T-helper 22 cell (primary cell): ENCODE data around the gene WFS1.

Source experiments
- DNase-seq: peaks from one replicate; pipeline ENCODE4 v3.0.0-alpha.2; 2020; ENCODE audit warnings: low read depth

WFS1 gene

DNA sequence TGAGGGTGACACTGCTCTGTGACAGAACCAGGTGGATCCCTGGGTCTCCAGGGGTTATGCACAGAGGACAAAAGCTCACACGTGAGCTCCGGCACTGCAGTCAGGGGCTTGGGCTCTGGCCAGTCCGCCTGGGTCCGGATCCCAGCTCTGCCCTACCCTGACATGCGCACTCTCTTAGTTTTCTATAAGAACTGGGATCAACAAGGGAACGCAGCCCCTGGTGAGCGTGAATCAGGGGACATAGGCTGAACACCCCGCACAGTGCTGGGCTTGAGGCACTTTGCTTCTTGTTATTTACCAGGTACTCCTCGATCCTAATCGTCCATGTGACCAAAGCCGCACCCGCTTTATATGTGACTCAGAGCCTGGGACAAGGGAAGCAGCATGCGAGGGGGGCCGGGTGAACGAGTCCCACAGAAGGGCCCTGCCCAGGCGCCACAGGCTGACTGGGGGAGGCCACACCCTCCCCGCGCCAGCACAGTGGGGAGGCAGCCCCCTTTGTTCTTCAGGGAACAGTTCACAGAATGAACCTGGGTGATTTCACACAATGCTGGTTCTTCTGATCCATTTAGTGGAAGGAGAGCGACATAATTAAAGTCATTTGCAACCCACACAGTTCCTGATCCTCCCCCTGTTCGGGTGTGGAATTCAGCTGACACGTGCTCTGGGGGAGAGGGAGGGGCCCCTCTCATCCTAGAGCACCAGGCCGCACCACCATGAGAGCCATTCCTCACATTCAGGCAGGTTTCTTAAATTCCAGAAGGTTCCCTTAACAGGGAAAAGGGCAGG is 55.5 kb downstream of the WFS1 start:
- no peak for DNase-seq

DNA sequence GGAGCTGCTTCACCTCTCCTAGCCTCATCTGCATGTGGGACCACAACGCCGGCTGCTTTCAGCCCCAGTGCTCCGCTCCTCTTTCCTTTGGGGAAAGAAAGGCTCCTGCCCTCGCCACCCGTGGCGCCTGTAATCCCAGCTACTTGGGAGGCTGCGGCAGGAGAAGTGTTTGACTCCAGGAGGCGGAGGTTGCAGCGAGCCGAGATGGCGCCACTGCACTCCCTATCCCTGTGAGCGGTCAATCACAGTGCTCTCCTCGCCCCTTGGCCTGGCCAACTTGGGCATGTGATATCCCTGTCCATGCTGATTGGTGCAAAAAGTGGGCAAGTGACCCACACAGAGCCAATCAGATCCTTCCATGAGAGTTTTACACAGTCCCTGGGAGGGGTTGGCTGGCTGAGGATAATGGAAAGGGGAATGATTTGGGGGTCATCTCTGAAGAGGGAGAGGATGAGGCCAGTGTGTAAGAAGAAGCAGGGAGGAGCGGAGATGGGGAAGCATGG is 56.2 kb downstream of the WFS1 start:
- no peak for DNase-seq

DNA sequence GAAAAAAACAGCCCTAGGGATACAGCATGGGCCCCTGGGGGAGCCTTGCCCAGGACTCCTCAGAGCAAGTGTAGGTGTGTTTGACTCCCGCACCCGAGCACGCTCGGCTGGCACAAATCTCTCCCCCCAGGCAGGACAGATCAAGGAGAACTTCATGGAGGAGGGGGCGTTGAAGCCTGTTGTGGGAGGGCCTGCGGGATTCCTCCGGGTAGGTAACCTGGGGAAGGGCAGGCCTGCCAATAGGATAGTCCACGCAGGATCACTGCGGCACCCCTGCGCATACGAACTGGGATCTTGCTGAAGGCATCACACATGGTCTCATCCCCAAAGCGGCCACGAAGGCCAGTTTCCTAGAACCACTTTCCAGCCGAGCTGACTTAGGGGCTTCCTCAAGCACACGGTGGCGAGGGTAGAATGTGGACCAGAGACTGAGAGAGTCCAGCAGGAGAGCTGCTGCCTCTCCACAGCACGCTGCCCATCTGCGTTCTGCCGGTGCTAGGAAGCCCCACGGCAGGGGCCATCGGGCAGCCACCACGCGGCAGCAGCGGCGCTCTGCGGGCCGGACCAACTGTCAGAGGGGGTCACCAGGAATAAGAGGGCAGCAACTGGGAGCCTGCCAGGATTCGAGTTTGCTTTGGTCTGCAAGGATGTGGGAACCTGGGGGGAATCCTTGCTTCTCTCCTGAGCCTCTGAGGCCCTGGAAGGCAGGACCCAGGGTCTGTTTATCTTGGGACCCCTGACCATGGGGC is 56.8 kb downstream of the WFS1 start:
- DNase-seq = no peak

DNA sequence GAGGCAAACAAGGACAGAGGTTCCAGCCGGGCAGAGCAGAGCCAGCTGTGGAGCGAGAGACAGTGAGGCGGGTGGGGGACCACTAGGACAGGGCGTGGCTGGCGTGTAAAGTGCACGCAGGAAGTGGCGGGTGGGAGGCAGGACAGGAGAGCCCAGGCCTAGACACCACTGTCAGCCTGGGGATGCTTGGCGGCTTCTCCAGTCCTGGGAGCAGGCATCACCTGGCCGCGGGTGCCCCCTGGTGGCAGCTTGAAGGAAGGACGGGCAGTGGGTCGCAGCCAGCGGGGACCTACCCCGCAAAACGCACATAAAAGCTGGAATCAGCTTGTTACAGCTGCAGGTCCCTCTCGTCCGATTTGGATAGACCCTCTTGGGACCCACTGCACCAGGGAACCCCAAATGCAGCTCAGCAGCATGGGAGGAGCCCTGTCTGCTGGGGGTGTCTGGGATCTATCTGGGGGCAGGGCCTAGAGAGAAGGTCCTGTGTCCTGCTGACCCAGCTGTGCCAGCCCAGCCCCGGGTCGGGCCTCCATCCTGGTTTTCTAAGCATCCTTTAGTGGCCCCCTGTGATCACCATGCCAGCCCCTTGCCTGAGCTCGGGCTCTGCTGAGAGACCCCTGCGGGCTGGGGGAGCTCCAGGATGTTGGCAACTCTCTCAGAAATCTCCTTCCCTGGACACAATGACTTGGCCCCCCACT is 57.7 kb downstream of the WFS1 start:
- DNase-seq = peak; percentile 46

DNA sequence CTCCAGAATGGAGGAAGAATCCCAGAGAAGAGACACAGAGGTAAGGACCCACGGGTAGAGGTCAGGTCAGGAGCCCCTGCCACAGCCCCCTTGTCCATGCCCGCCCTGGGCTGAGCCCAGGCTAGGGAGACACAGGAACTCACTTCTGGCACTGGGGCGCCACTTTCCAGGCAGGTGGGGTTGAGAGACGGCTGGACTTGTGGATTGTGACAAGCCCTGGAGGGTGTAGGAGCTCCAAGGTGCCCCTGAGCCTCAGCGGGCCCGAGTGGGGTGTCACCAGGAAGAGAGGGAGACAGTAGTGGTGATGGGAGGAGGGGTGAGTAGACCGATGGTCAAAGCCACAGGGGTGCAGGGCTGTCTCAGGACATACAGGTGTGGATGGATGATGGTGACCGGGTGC is 58.9 kb downstream of the WFS1 start:
- no peak for DNase-seq

DNA sequence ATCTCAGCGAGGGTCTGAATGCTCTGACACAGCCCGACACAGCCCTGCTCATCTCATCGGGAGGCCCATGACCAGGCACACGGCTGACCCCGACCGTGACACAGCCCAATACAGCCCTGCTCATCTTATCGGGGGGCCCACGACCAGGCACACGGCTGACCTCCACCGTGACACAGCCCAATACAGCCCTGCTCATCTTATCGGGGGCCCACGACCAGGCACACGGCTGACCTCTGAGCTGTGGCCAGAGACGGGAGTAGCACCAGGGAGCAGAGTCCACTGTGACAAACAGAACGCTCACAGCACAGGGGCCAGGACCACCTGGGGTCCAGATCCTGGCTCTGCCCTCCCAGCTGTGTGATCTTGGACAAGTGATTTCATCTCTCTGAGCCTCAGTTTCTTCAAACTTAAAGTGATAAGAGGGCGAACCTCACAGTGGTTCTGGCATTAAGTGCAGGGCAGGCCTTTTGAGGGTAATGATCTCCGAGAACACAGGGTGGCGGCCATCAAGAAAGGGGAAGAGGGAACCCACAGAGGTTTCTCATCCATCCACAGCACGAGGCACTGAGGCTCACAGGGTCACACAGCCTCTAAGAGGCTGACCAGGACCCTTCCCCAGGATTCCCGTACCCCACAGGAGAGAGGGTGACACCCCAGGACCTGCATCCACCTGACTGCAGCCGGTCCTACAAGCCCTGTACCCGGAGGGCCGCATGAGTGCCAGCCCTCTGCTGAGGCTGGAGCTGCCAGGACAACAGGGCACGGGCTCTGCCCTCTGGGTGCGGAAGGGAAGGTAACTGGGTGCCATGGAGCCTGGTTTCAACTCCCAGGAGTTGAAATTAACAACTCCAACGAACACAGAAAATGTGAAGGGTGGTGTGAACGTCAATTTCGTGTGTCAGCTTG is 60.1 kb downstream of the WFS1 start:
- no peak for DNase-seq

DNA sequence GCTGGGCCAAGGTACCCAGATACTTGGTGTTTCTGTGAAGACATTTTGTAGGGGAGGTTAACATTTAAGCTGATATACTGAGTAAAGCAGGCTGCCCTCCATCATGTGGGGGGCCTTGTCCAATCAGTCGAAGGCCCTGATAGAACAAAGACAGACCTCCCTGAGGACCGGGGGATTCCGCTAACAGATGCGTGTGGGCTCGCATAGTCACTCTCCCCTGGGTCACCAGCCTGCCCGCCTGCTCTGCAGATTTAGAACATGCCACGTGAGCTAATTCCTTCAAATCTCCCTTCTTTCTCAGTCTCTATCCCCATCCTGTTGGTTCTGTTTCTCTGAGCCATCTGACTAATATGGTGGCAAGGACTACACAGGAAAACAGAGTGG is 60.7 kb downstream of the WFS1 start:
- DNase-seq = no peak

DNA sequence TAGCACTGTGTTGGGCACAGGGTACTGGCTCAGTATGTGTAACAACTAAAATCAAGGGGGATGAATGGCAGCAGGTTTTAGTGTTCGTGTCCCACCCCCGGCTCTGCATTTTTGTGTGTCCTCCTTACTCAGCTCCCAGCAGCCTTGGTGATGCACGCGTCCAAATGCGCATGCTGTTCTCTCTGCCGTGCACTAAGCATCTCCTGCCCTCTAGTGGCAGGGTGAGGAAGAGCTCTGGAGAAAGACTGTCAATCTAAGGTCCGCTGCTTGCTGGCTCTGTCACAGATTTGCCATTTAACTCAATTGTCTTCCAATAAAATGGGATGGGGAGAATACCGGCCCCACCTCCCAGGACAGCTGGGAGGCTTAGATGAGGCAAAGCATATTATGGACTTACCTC is 61.4 kb downstream of the WFS1 start:
- DNase-seq = no peak

DNA sequence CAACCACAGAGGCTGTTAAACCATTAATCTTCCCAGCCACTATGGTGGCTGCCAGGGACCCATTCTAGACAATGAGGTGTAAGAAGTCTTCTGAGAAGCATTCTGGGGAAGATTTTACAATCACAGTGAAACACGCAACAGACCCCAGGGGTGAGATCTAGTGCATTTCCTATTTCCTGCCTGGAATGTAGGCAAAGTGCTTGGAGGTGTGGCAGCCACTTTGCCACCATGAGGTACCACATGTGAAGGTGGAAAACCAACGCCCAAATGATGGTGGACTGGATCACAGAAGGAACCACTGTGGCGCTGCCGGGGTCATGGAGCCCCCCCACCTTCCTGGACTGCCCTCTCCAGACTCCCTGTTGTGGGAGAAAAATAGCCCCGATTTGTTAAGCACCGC is 61.8 kb downstream of the WFS1 start:
- DNase-seq = no peak

DNA sequence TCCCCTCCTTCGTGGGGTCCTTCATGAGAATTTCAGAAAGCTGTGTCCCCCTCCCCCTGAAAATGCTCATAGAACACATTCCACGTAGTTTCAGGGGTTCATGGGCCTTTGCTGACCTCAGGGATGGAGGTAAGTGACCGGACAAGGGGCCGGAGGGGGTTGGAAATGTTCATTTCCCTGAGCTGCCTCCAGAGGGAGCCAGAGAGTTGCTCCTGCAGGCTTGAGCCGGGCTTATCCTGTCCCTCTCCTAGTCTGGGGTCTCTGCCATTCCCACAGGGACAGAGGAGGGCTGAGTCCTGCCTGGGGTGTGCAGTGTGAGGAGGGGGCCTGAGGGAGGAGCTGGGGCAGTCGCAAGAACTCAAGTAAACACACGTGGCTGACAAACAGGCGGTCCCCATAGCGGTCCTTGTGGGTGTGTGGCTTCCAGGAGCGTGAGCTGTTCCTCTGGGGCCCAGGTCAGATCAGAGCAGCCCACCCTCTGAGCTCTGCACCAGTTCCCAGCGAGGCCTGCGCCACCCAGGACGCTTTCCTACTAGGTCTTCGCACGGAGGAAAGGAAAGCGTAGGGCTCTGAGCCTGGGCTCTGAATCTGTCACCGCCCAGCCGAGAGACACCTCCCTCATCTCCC is 62.5 kb downstream of the WFS1 start:
- DNase-seq = no peak

DNA sequence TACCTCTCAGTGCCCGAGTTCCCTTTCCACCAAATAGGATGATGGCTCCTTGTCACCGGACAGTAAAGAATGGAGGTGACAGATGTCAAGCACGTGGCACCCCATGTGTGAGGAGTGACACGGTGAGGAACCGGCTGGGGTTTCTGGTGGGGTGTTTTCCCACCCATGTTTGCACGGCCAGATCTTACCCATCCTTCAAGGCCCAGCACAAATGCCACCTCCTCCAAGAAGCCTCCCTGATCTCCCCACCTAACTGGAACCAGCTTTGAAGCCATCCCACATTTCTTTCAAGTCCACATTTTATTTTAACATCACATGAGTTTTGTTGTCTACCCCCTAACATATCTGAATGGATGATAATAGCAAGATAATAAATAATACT is 63.0 kb downstream of the WFS1 start:
- no peak for DNase-seq

DNA sequence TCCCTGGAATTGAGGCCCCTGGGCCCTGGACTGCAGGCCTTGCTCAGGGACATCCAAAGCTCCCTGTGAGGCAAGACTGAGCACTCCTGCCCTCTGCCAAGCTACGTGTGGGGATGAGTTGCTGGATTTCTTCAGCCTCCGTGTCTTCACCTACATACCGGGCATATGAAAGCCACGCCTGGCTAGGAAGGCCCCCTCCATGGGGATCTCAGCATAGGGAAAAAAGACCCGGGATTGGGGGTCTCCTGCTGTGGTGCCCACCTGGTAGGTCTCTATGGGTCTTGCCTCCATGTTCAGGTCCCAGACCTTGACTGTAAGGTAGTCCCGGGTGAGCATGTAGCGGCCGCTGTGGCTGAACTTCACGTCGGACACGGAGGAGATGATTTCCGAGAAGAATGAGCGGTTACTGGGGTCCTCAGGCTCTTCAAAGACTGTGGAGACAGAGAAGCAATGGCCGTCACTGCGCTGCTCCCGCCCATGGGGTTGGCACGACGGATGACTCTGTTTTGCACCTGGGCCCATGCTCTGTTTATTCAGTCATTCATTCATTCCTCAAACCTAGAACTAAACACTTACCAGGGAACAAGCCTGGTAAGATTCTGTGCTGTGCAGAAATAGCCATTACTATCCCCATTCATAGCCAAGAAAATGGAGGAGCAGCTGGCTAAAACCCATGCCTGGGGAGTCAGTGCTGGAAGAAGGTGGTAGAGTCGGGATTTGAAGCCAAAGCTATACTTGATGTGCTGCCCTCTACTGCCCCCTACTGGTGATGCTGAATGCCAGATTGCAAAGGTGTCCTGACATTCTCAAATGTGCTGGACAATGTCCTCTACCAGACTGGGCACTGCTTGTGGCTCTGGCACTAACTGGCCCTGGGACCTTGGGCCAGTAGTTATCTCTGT is 63.9 kb downstream of the WFS1 start:
- no peak for DNase-seq

DNA sequence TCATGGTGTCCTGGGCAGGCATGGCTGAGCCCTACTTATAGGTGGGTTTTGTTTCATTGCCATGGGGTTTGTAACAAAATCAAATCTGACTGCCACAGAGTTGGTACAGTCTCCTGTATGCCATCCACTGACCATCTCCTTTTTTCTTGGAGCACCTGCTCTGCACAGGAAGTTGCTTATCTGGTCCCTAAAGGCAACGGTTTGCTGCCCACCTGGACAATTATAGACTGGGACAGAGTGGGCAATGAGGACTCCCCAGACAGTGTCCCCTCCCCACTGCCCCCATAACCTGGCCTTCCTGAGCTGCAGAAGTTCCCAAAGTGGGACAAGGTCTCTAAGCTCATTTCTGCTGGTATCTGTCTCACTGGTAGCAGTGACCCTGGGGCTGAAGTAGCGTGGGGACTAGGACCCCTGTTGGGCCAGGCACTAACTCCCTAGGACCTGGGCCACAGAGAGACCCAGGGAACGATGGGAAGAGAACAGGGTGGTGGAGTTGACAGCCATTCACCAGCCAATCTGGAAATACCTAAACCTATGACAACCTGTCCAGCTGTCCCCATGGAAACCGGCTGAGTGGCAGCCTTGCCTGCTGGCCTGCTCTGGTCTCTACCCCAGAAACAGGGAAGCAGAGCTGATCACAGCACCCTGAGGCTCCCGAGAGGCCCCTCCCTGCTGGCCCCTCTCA is 64.7 kb downstream of the WFS1 start:
- no peak for DNase-seq

DNA sequence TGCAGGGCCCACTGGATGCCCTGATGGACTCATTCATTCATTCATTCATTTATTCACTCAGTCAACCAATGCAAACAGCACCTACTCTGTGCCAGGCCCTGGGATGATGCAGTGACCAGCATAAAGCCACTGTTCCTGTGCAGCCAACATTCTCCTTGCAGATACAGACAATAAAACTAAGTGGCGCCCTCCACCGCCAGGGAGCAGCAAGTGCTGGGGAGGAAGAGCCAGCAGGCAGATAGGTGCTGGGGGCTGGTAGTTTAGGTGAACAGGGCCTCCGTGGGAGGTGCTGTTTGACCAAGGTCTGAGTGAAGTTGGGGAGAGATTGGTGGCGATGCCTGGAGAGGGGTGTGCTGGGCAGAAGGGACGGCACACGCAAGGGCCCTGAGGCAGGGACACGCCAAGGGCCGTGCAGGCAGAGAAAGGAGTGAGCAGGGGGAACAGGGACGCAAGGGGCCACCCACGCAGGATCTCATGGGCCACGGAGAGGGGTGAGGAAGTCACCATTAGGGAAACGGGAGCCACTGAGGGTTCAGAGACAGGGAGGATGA is 65.5 kb downstream of the WFS1 start:
- no peak for DNase-seq

DNA sequence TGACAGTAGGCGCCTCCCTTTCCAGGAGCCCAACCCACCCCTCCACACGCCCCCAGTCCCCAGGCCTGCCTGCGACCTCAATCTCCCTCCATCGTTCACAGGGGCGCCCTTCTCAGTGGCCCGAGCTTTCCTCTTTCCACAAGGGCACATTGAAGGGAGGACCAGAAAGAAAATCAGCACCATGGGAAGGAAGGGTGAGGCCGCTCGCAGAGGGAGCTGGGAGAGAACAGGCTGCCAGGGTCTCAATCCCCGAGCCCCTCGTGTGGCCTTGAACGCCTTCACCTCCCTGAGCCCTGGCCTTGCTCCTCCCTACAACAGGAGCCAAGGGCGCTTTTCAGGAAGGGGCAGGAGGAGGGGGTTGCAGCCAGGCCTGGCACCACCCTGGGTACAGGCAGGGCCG is 66.5 kb downstream of the WFS1 start:
- no peak for DNase-seq

DNA sequence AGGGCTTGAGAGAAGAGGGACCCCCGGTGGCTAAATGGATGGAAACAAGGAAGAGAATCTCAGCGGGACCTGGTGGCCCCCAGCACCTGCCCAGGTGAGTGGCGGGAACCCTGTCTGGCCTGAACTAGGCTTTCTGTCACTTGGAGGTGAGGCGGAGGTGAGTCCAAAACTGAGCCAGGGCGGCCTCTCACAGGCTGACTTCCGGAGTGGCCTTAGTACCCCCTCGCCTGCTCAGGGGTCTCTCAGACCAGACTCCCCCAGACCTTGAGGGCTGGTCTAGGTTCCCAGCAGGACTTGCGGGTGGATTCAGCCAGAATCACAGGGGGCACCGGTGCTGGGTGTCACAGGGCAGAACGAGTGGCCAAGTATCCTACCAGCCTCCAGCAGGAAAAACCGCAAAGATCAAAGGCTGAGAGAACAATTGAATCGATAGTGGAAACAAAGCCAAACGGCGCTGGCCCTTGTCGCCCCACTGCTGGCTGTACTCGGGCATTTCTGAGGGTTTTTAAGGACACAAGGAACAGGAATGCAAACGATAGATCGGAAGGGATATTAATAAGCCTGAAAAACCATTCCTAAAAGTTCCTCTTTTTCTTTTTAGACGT is 67.8 kb downstream of the WFS1 start:
- no peak for DNase-seq

DNA sequence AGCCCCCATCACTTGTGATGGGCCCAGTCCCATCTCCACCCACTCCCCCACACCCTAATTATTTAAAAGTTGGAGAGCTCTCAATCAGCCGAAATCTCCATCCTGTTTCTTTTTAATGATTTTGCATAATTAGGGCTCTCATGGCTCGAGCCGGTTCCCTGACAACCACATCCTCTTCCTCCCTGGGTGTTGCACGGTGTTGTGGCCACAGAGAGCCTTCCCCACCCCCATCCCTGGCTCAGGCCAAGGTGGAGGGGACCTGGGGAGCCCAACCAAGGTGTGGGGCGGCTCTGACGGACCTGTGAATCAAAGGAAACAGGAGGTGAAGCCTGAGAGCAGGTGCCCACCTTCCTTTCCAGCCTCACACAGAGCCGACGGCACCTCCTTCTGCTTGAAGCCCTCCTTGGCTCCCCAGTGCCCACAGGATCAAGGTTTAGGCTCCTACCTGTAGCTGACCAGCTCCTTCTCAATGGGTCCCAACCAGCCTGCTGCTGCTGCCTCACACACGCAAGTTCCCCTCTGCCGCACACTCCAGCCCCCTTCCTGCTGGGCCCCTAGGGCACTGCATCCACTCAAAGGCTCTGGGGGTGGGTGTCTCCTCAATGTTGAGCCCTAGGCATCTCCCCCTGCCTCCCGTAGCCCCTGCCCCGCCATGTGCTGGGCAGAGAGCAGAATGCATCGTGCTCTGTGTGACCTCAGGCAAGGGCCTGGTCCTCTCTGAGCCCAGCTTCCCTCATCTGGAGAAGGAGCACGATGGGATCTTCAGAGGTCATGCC is 68.7 kb downstream of the WFS1 start:
- no peak for DNase-seq
